Bronchial epithelial cell (primary cell): ENCODE data around the gene DRAXIN. TPM values are rescaled to one million over a fixed set of nuclear protein-coding genes. Genes with fewer than 3 reads are reported as not detected.

ENCODE experiments used
- DNase-seq: peaks from one replicate; pipeline ENCODE4 v3.0.0-alpha.2; 2010; ENCODE audit warnings: low read depth
- FAIRE-seq: peaks from 2 replicates; lab custom pipeline; 2011; peaks lifted over from hg19 to GRCh38; lab: Jason Lieb, UNC
- H3K27me3 ChIP-seq: 2 replicates; pipeline ENCODE4 v1.5.1; 2011; ENCODE audit warnings: low read length; ENCODE audit not compliant: control insufficient read depth, insufficient read depth
- H3K36me3 ChIP-seq: 2 replicates; pipeline ENCODE4 v1.5.1; 2011; ENCODE audit warnings: low read length; ENCODE audit not compliant: control insufficient read depth, insufficient read depth
- H3K4me3 ChIP-seq: 2 replicates; pipeline ENCODE4 v1.5.1; 2011; ENCODE audit warnings: mild to moderate bottlenecking, low read depth, low read length, control low read depth
- CTCF ChIP-seq: IDR thresholded peaks from 2 replicates; pipeline ENCODE4 v1.5.1; 2011; ENCODE audit warnings: mild to moderate bottlenecking, moderate library complexity, low read length, control low read depth, inconsistent platforms; ENCODE audit not compliant: insufficient read depth, severe bottlenecking
- total RNA-seq: library from RNA; depleted of rRNA; stranded (reverse); fragments of >200 nt; gene quantifications from 2 replicates; pipeline ENCODE4 v1.2.1, GENCODE V29; 2014

Gene DRAXIN
- total RNA-seq, 1 donor from 2014 or later, result not detected

GRCh38 chr1:11684070-11684469, 7.4 kb upstream of the DRAXIN start:
- no peaks in the 10 kb centered on the region for H3K36me3 ChIP-seq
- TF ChIP-seq CTCF, result no peak
- peaks cover 8% of the 10 kb centered on the region for H3K27me3 ChIP-seq
- no peak overlapping the region for H3K4me3 ChIP-seq
- FAIRE-seq, result no peak
- no peak for DNase-seq

GRCh38 chr1:11685210-11685752, 6.2 kb upstream of the DRAXIN start:
- H3K36me3 ChIP-seq, result no peaks in the 10 kb centered on the region
- FAIRE-seq (no peak), DNase-seq (no peak)
- peaks cover 10% of the 10 kb centered on the region for H3K27me3 ChIP-seq
- no peak for TF ChIP-seq CTCF
- H3K4me3 ChIP-seq, result no peak overlapping the region

- DNase-seq (no peak), FAIRE-seq (no peak)
- peaks cover 26% of the 10 kb centered on the region for H3K27me3 ChIP-seq
- H3K4me3 ChIP-seq, result no peak overlapping the region
- H3K36me3 ChIP-seq, result no peaks in the 10 kb centered on the region
- no peak for TF ChIP-seq CTCF
These were observed 3.0 kb upstream of the DRAXIN start for GRCh38 chr1:11688506-11688905.

- Histone ChIP-seq H3K27me3 (peaks cover 39% of the 10 kb centered on the region), H3K36me3 (no peaks in the 10 kb centered on the region), H3K4me3 (peak overlapping the region; percentile 6)
- TF ChIP-seq CTCF, result no peak
- DNase-seq (no peak), FAIRE-seq (peak; percentile 18)
These were observed 861 bp upstream of the DRAXIN start for GRCh38 chr1:11690397-11691301.

- no peaks in the 10 kb centered on the region for H3K36me3 ChIP-seq
- FAIRE-seq (no peak), DNase-seq (no peak)
- TF ChIP-seq CTCF, result no peak
- no peak overlapping the region for H3K4me3 ChIP-seq
- peaks cover 41% of the 10 kb centered on the region for H3K27me3 ChIP-seq
These were observed 610 bp downstream of the DRAXIN start for GRCh38 chr1:11691928-11692711.
